ENCODE data around the gene ATP5F1D. TPM values are rescaled to one million over a fixed set of nuclear protein-coding genes. Genes with fewer than 3 reads are reported as not detected.
A peak's percentile ranks its signal among the peaks of the same experiment; 100 is the strongest.

ATP5F1D gene
- total and polyA plus RNA-seq, 12 donors = 15.6 to 1,534 (median 229) TPM

GRCh38 chr19:1265615-1266128 lies 24.1 kb downstream of the ATP5F1D start:
- Histone ChIP-seq H3K4me1 (replicated peaks in 1 of 2) (peaks cover 57 to 65% of the 10 kb centered on the region in 2 donors), H3K27ac (peak overlapping the region in 4 of 5 donors; percentile 71 to 100 (median 86)), H3K9me3 (replicated peaks in 1 of 3) (no peaks in the 10 kb centered on the region), H3K27me3 (no peaks in the 10 kb centered on the region), H3K4me3 (peak overlapping the region in 2 of 4 donors; percentile 23 to 70), H3K36me3 (replicated peaks in 1 of 2) (peaks cover 0 to 2% of the 10 kb centered on the region in 2 donors)
- 0 to 15% (median 4%) methylated on average over 2 to 28 of the region's 28 CpGs for WGBS, 4 donors
- TF ChIP-seq CTCF (IDR thresholded peaks at IDR 0.05) (no peak), POLR2A (IDR thresholded peaks at IDR 0.05) (no peak)
- intact Hi-C loops (cut with DNase I) = loop anchor here in 1 of 2 donors (2.0 kb wide), 1 partner anchor 21 kb away; no protein-coding TSS in a partner anchor
- DNase-seq = peak; percentile 62 to 89 (median 76)

DNA sequence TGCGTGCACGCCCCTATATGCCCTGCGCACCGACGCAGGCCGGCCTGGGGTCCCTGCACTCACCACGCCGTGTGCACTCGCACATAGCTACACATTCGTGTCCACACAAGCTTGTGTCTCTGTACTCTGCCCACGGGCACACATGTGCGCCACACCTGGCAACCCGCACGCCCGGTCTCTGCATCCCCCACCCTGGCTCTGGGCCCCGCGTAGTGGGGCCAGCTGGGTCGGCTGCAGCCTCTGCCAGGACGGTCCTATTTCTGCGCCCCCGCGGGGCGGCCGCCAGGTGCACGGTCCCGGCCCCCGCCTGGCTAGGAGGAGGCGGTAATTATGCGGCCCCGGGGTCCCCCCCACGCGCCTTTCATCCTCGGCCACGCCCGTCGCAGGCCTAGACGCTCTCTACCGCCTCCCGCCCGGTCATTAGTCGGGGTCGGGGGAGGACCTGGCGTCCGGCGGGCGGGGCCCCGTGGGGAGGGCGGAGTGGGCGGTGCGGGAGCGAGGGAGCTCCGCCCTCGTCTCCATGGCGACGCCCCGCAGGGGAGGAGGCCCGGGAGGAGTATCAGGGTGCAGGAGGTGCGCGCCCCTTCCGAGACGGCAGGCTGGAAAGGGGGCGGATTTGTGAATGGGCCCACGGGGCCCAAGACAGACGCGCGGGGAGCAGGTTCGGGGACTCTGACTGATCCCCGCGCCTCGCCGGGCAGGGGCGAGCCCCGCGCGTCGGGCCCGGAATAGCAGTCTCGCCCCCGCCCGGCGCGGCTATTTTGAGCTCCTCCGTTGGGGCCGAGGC lies 24.8 kb downstream of the ATP5F1D start:
- WGBS, 4 donors = 1 to 50% (median 2%) methylated on average over 2 to 84 of the region's 84 CpGs; no CpG with 5 or more reads in 1 of the 4 donors
- peak; percentile 85 to 91 (median 87) for DNase-seq
- H3K27ac ChIP-seq = peak overlapping the region; percentile 19 to 100 (median 83)
- peak overlapping the region in 2 of 4 donors; percentile 23 to 70 for H3K4me3 ChIP-seq
- no peaks in the 10 kb centered on the region for H3K27me3 ChIP-seq
- intact Hi-C loops (cut with DNase I) = loop anchor here in 1 of 2 donors (2.0 kb wide), 1 partner anchor 22 kb away; no protein-coding TSS in a partner anchor
- TF ChIP-seq CTCF (IDR thresholded peaks at IDR 0.05) (peak in 1 of 6 experiments; percentile 13), POLR2A (IDR thresholded peaks at IDR 0.05) (no peak)
- H3K9me3 ChIP-seq (replicated peaks in 1 of 3) = no peaks in the 10 kb centered on the region
- H3K36me3 ChIP-seq (replicated peaks in 1 of 2) = peaks cover 0 to 8% of the 10 kb centered on the region in 2 donors
- H3K4me1 ChIP-seq (replicated peaks in 1 of 2) = peaks cover 60 to 68% of the 10 kb centered on the region in 2 donors

DNA sequence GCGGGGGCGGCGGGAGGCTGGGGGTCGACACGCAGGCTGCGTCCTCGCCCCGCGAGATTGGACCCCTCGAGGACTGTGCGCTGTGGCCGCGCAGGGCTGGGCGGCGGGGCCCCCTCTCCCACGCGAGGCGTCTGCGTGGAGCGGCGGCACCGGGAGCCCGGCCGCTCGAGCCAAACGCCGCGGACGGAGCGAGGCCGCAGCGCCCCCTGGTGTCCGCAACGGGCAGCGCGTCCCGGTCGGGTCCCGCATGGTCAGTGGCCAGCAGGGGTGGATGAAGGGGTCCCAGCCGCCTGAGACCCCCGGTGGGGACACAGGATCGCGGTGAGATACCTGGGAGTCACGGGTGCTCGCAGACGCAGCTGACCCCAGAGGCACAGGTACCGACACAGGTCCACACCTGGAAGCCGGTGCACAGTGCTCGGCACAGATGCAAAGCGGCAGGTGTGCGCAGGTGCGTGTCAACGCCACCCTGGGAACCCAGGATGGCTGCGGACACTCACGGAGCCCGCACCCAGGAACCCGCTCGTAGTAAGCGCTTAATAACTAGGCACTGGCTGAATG lies 25.4 kb downstream of the ATP5F1D start:
- Histone ChIP-seq H3K36me3 (replicated peaks in 1 of 2) (peaks cover 0 to 15% of the 10 kb centered on the region in 2 donors), H3K9me3 (replicated peaks in 1 of 3) (no peaks in the 10 kb centered on the region), H3K27me3 (no peaks in the 10 kb centered on the region), H3K27ac (peak overlapping the region in 4 of 5 donors; percentile 71 to 100 (median 86)), H3K4me1 (replicated peaks in 1 of 2) (peaks cover 59 to 68% of the 10 kb centered on the region in 2 donors), H3K4me3 (peak overlapping the region in 2 of 4 donors; percentile 23 to 70)
- DNase-seq = peak; percentile 58 to 88 (median 77)
- TF ChIP-seq CTCF (IDR thresholded peaks at IDR 0.05) (peak; percentile 76 to 99 (median 94)), POLR2A (IDR thresholded peaks at IDR 0.05) (no peak)
- 2 to 7% (median 2%) methylated on average over 10 to 59 of the region's 59 CpGs for WGBS, 4 donors
- intact Hi-C loops (cut with DNase I) = loop anchor here in 1 of 2 donors (2.0 kb wide), 1 partner anchor 22 kb away; no protein-coding TSS in a partner anchor

Measured in adrenal gland (tissue), 12 donors.